Epithelial cell of esophagus (primary cell): ENCODE results near the gene RASSF8.

Source experiments
- DNase-seq: peaks from one replicate; pipeline ENCODE4 v3.0.0; 2010; ENCODE audit warnings: low read depth
- H3K4me3 ChIP-seq: 2 replicates; pipeline ENCODE4 v1.5.1; 2011; ENCODE audit warnings: mild to moderate bottlenecking, low read length, control low read depth
- CTCF ChIP-seq: IDR thresholded peaks from 2 replicates; pipeline ENCODE4 v1.5.1; 2011; ENCODE audit warnings: low read depth, mild to moderate bottlenecking, low read length, control low read depth, inconsistent platforms; ENCODE audit not compliant: insufficient read depth; ENCODE audit errors: missing control alignments

The RASSF8 gene

GRCh38 chr12:26009593-26009992 is 51.1 kb downstream of the RASSF8 start:
- TF ChIP-seq CTCF = no peak
- no peak for DNase-seq
- no peak overlapping the region for H3K4me3 ChIP-seq

GRCh38 chr12:26010293-26010821 is 51.9 kb downstream of the RASSF8 start:
- no peak overlapping the region for H3K4me3 ChIP-seq
- peak; percentile 24 for DNase-seq
- TF ChIP-seq CTCF = no peak

DNA sequence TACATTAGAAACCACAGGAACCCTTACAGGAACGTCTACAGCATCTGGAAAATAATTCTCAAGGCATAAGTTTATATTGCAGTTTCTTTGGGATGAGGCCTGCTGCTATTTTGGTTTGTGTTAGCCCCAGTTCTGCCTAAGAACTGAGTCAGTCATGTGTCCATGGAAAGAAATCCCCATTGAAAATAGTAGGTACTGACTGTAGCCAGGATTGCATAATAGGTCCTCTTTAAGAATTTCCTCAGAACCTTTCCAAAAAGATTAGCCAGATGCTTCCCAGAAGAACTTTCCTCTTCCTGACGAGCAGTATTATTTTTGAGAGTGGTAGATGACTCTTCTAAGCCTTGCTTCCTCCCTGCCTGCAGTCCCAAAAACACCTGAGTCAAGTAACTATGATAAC is 52.6 kb downstream of the RASSF8 start:
- TF ChIP-seq CTCF = no peak
- H3K4me3 ChIP-seq = no peak overlapping the region
- peak; percentile 23 for DNase-seq

DNA sequence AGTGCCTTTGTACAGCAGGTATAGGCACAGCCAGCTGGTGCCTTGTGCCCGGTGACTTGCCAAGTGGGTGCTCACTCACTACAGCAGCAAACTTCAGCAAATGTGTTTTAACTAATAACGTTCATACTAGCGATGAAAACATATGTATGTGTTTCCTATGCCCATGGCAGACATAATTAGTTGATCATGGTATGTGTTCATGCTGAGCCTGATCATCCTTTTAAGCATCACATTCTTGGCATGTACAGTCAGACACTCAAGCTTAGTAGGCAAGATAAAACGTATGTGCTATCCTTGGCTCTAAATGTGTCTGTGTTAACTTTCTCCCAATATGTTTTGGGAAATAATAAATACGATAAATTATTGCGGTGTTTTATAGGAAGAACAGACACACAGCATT is 55.6 kb downstream of the RASSF8 start:
- TF ChIP-seq CTCF = no peak
- H3K4me3 ChIP-seq = no peak overlapping the region
- DNase-seq = peak; percentile 38

DNA sequence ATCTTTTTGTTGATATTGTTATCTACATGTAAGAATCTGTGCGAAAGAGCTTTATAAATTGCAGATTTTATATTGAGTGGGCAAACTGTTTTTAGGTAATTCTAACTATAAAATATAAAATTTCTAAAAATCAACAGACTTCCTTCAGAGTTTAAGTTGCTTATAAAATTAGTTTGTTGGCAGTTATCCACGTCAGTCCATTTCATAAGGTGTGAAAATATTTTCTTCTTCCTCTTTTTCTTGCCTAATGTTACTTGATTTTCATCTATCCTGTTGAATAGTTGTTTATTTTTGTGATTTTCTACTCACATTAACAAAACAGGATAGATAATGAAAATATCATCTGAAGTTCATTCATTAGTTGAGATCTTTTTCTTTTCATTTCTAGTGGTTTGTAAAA is 58.0 kb downstream of the RASSF8 start:
- no peak overlapping the region for H3K4me3 ChIP-seq
- no peak for DNase-seq
- no peak for TF ChIP-seq CTCF

DNA sequence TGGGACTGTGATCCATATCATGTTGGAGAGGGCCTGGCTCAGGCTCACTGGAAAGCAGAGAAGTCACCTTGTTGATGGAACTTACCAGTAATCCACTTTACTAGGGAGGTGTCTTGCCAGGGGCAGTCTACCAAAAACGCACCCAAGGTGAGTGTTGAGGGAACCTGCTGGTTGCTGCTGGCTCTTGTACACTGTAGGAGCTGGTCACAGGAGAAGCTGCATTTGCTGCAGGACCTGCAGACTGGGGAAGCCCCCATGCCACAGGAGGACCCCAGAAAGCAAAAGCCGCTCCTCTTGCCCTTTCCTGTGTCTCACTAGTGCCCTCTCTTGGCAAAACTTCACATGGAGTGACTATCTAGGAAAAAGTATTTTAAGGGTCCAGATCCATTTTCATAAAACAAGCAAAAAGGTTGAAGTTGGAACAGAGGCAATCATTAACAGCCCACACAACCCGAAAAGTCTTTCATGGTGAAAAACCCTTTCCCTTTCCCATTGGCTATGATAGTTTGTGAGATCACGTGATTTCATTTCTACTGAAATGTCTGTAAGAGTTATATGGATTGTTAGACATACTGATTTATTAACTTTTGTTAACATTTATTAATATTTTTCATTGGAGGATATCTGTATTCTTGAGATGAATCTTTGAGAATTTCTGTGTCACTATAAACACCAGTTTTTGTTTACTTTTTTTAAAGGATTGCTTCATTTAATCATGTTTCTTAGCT is 59.2 kb downstream of the RASSF8 start:
- H3K4me3 ChIP-seq = no peak overlapping the region
- DNase-seq = peak; percentile 36
- TF ChIP-seq CTCF = peak; percentile 73

DNA sequence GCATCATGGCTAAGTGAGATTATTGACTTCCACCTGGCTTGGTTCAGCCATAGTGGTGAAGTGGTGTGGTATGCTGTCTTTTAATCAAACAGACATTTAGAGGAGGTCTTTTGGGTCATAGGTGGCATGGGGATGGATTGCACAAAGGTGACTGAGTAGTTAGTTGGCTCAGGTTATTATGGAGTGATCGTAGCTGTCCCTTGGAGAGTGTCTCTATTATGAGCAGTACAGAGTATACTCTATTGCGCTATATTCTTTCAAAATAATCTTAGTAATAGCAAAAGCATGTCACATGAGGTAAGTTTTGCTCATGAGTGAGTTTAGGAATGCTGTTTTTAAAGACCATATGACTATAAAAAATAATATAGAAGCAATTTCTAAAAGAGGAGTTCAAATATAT is 60.4 kb downstream of the RASSF8 start:
- DNase-seq = no peak

More for the DNA sequence above, 60.4 kb downstream of the RASSF8 start:
- TF ChIP-seq CTCF = no peak
- H3K4me3 ChIP-seq = no peak overlapping the region
